GM19455 (cell line): ENCODE measurements around the gene EIF4E1B.
"Not testable (repeated sequence)": the region's sequence is repeated elsewhere in the genome, so short reads cannot be mapped to it uniquely, and the experiment has no call there.

Experiments
- ATAC-seq: cut with Tn5 transposase; IDR thresholded peaks from one replicate; pipeline ENCODE4 v1.9.1; 2021; ENCODE audit not compliant: unreplicated experiment

The EIF4E1B gene

DNA sequence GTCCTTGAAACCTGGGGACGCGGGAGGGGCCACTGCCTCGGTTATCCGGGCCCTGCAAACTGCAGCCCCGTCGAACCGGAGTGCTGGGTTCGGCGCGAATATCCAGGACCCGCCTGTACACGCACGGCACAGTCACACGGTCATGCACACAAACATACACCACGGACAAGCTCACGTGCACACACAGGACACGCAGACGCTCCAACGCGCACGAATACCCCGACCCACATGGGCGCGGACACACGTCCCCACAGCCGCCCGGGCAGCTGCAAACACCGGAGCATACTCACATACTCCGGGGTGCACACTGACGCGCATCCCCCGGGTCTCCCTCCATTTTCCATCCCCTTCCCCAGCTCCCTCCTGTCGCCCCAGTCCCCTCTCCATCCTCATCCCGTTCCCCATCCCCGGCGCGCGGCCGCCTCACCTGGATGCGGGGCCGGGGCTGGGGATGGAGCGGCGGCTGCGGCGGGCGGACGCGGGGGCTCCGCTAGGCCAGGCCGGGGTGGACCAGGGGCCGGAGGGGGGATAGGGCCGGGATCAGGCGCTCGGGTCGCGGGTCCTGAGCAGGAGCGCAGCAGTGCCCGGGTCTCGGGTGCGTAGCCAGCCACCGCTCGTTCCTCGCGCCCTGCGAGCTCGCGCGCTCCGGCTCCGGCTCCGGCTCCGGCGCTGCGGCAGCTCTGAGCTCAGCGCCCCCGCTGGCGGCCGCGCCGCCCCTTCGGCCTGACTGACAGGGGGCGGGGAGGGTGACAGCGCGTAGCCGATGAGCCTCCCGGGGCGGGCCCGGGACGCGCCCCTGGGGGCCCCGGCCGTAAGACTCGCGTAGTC lies at the start of gene EIF4E1B, which contains the start of gene SNCB:
TSS of gene EIF4E1B (plus strand) at position 823 of the 828 bp plus-strand sequence. CDS start 12,113 bp downstream, outside the sequence.
TSS of gene SNCB (minus strand) at position 682 of the 828 bp plus-strand sequence. CDS start 880 bp downstream, outside the sequence.
- ATAC-seq: no peak

DNA sequence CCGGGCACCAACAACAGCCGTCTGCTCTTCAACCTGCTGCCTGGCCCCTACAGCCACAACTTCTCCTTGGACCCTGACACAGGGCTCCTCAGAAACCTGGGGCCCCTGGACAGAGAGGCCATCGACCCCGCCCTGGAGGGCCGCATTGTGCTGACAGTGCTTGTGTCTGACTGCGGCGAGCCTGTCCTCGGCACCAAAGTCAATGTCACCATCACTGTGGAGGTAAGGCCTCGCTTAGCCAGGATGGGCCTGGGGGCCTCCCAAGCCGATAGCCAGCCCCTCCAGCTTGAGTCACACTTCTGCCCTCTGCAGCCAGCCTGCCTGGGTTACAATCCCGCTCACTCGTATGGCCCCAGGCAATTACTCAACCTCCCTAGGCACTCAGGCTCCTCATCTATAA lies 49.1 kb upstream of the EIF4E1B start:
- no peak for ATAC-seq

GRCh38 chr5:176583076-176583475 lies 47.4 kb upstream of the EIF4E1B start:
- no peak for ATAC-seq

- ATAC-seq: no peak
Observed at GRCh38 chr5:176587398-176587797, 43.1 kb upstream of the EIF4E1B start.

DNA sequence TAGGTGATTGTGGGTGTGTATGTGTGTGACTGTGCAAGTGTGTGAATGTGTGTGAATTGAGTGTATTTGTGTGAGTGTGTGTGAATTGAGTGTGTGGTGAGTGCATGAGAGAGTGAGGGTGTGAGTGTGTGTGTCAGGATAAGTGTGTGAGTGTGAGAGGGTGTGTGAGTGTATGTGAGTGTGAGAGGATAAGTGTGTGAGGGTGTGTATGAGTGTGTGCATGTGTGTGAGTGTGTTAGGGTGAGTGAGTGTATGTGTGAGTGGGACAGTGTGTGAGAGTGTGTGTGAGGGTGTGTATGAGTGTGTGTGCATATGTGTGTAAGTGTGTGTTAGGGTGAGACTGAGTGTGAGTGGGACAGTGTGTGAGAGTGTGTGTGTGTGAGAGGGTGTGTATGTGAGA lies 42.2 kb upstream of the EIF4E1B start:
- no peak for ATAC-seq

DNA sequence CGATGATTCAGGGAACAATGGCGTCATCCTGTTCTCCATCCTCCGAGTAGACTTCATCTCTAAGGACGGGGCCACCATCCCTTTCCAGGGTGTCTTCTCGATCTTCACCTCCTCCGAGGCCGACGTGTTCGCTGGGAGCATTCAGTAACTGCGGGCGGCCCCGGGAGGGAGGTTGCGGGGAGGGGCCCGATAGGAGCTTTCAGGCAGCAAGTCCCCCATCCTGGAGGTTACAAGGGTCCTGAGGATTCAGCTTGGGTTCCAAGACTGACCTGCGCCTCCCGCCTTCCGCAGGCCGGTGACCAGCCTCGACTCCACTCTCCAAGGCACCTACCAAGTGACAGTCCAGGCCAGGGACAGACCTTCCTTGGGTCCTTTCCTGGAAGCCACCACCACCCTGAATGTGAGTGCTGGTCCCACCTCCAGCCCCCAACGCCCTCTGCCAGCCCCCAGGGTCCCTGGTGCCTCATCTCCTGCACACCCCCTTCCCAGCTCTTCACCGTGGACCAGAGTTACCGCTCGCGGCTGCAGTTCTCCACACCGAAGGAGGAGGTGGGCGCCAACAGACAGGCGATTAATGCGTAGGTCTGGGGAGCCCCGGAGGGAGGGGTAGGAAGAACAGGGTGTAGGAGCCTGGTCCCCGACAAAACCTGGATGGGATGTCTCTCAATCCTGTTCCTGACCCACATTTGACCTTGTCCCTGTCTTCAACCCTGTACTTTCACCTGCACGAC lies 41.3 kb upstream of the EIF4E1B start:
- no peak for ATAC-seq

- ATAC-seq: no peak
Observed at GRCh38 chr5:176590035-176590717, 40.3 kb upstream of the EIF4E1B start.

GRCh38 chr5:176591667-176592066 lies 38.8 kb upstream of the EIF4E1B start:
- ATAC-seq: not testable (repeated sequence)

DNA sequence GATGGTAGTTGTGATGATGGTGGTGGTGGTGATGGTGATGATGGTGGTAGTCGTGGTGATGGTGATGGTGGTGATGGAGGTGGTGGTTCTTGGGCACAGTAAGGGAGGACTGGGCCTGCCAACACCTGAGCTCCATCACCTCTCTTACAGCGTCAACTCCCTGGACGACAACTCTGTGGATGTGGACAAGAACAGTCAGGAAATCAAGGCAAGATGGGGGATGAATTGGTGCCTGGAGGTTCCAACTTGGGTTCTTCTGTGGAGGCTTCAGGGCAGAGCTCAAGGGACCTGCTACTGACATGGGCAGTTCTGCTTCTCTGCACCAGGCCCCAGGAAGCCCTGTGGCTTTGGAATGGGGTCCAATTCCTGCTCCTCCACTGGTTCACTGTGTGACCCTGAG lies 37.9 kb upstream of the EIF4E1B start:
- no peak for ATAC-seq

- no peak for ATAC-seq
Observed at GRCh38 chr5:176593273-176593869, 37.1 kb upstream of the EIF4E1B start.

GRCh38 chr5:176594554-176594953 lies 35.9 kb upstream of the EIF4E1B start:
- ATAC-seq: no peak

GRCh38 chr5:176595386-176595943 lies 35.0 kb upstream of the EIF4E1B start:
- no peak for ATAC-seq

DNA sequence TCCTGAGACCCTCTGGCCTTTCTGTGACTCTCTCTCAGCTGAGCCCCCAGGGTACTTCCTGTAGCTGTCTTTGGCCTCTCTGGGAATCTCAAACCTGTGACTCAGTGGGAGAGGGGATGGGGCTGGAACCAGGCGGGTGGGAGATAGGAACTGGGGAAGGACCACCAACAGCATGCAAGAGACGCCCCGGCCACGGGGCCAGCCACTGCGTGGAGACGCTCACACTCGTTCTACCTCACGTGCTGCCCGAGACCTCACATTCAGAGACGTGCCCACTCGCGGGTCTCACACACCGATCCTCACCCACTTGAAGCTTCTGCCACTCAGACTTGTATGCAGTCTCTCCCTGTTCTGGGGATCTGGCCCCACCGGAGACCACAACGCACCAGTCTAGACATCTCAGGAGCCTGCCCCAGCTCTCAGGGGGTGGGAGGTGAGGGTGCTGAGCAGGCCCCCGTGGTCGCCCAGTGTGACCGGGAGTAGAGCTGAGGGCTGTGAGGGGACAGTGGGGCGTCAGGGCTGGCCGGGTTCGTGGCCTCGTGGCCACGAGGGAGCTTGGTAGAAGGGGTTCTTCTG lies 34.3 kb upstream of the EIF4E1B start:
- no peak for ATAC-seq

GRCh38 chr5:176596689-176597416 lies 33.6 kb upstream of the EIF4E1B start:
- ATAC-seq: peak; percentile 70

DNA sequence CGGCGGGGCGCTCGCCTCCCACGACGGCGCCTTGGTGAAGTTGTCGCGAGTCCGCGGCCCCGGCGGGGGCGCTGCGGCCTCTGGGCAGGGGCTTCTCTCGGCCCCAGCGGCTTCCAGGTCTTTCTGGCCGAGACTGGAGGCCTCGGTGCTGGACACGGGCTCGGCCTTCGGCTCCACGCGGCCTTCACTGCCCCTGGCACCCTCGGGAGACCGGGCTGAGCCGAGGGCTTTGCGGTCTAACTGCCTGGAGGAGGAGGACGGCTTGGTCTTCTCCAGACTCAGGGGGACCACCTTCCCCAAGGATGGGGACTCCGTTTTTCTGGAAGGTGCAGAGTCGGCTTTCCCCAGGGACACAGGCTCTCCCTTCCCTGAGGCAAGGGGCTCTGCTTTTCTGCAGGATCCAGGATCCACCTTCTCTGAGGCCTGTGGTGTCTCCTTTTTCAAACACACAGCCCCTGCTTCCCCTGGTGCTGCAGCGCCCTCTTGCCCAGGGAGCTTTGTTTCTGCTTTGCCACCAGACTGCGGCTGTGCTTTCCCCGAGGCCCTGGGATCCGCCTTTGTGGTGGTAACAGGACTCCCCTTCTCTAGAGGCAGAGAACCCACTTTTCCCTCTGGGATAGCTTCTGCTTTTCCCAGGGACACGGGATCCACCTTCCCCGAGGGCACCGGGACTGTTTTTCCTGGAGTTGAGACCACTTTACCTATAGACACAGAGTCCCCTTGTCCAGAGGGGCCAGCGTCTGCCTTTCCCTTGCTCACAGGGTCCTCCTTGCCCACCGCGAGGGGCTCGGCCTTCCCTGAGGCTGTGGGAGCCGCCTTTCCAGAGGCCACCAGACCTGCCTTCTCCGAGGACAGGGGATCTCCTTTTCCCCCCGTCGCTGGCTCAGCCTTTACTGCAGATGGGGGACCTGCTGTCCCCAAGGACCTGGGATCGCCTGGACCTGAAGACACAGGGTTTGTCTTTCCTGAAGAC lies 32.8 kb upstream of the EIF4E1B start:
- no peak for ATAC-seq

DNA sequence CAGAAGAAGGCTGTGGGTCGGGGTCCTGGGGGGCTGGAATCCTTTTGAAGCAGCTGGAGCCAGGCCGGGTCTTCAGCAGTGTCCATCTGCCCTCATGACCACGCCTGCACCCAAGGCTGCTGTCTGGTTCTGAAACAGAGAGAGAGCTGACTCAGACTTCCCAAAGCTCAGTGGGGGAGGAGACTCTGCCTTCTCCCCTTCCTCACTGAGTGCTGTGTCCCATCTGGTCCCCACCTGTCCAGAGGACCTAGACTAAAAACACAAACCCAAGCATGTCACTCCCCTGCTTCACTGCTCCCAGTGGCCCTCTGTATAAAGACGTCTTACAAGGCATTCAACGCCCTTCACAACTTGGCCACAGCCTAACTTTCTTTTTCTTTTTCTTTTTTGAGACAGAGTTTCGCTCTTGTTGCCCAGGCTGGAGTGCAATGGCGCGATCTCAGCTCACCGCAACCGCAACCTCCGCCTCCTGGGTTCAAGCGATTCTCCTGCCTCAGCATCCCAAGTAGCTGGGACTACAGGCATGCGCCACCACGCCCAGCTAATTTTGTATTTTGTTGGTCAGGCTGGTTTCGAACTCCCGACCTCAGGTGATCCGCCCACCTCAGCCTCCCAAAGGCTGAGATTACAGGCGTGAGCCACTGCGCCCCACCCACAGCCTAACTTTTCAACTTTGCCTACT lies 30.6 kb upstream of the EIF4E1B start:
- not testable (repeated sequence) for ATAC-seq

DNA sequence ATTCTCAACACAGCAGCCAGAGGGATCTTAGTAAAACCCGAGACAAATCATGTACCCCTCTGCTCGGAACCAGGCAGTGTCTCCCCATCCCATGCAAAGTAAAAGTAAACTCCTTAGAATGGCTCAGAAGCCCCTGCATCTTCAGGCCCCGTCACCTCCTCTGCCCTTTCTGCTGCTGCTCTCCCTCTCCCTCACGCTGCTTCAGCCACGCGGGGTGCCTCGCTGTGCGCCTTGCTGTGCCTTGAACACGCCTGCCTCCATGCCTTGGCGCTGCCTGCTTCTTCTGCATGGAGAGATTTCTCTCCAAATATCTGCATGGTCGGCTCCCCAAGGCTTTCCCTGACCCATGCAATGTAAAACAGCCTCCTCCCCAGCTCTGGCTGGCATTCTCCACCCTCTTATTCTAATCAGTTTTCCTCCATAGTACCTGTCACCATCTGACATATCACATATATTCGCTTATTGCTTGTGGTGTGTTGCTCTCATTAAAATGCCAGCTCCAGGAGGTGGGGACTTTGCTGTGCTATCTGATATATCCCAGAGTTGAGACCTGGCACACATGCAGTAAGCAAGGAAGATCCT lies 28.5 kb upstream of the EIF4E1B start:
- ATAC-seq: no peak

DNA sequence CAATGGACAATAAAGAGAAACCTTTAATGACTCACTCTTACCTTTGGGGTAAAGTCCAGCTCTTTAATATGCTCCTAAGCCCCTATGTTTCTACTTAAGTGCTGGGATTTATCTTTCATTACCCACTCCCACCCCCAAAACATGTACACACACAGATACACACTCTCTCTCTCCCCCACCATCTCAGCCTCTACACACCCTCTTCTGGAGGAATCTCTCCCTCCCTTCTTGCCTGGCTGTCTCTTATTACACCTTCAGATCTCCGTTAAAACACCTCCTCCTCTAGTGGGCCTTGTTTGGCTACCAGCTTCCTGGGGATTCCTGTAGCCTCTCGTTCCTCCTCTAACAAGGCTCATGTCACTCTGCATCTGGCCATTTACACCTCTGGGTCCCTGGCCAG lies 27.4 kb upstream of the EIF4E1B start:
- ATAC-seq: no peak
